GM12873 (cell line): ENCODE results near the gene INTS7.

Experiments
- TF ChIP-seq, protein P1 (sequence below): IDR thresholded peaks from 2 replicates; pipeline ENCODE4 v1.5.1; 2012; ENCODE audit warnings: low read depth, mild to moderate bottlenecking, moderate library complexity, low read length, control low read depth; ENCODE audit not compliant: insufficient read depth; ENCODE audit errors: missing control alignments

The INTS7 gene

DNA sequence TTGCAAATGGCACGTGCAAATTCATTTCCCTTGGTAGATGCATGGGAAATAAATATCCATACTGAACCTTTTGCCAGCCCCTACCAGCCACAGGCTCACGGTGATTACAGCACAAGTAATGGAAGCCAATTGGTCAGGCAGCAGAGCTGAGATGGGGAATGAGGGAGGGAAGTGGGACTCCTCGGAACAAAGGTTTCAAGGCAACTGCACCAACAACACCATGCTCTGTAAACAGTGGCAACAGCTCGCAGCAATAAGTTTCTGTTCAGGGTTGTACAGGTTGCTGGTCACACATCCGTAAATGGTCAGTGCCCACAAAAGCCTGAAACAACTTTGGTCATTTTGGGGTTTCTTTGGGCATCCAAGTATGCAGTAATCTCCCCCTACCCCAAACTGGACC, 142.1 kb downstream of the INTS7 start:
- TF ChIP-seq, protein P1, sequence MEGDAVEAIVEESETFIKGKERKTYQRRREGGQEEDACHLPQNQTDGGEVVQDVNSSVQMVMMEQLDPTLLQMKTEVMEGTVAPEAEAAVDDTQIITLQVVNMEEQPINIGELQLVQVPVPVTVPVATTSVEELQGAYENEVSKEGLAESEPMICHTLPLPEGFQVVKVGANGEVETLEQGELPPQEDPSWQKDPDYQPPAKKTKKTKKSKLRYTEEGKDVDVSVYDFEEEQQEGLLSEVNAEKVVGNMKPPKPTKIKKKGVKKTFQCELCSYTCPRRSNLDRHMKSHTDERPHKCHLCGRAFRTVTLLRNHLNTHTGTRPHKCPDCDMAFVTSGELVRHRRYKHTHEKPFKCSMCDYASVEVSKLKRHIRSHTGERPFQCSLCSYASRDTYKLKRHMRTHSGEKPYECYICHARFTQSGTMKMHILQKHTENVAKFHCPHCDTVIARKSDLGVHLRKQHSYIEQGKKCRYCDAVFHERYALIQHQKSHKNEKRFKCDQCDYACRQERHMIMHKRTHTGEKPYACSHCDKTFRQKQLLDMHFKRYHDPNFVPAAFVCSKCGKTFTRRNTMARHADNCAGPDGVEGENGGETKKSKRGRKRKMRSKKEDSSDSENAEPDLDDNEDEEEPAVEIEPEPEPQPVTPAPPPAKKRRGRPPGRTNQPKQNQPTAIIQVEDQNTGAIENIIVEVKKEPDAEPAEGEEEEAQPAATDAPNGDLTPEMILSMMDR: no peak

DNA sequence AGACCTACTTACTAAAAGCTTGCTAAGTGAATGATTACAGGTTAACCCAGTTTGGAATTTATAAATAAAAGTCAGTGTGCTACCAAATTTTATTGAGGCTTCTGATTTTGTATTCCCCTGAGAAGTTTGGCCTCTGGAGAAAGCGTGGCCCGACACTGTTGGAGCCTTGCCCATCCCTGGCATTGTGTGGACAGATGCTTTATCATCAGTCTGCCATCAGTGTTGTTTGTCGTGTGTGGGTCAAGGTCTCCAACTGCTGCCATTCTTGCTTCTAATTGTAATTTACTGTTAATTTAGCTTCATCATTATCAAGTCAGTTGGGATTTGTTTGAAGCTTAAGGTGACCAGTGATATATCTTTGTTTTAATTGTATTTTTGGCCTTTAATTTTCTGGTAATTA, 142.8 kb downstream of the INTS7 start:
- TF ChIP-seq, protein P1: no peak

DNA sequence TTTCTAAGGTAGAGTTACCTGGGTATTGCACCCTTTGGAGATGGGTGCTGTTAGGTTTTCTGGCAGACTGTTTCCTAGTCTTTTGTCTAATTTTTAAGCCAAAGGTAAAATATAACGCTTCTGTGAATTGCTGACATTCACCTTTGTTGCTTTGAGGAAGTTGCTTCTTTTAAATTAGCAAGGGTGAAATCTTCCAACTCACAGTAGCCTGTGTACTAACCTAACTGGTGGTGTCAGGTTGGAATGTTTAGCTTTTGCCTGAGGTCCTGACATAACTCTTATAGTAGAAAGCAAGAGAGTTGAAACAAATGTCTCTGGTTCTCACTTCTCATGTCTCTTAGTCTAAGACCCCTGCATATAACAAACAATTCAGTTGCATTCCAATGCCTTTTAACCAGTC, 143.6 kb downstream of the INTS7 start:
- TF ChIP-seq, protein P1: no peak
